Breast epithelium (tissue), 4 donors: ENCODE measurements around the gene SWAP70. TPM values are rescaled to one million over a fixed set of nuclear protein-coding genes. Genes with fewer than 3 reads are reported as not detected.

ENCODE experiments used
- DNase-seq, 2 donors: peaks; one replicate each; pipeline ENCODE4 v3.0.0-alpha.2; 2019; ENCODE audit warnings: low spot score in 2 of 2
- H3K27ac ChIP-seq, 2 donors: fragments of 200-600 bp; sonication (generic) in 1 of 2; one replicate each; pipeline ENCODE4 v1.5.1; 2016 to 2019; ENCODE audit warnings: mild to moderate bottlenecking in 1 of 2
- H3K27me3 ChIP-seq, 2 donors: fragments of 200-600 bp; sonication (generic) in 1 of 2; one replicate each; pipeline versions ENCODE4 v1.5.1 to v1.6.0; 2017 to 2019; ENCODE audit warnings: control low read depth in 1 of 2, mild to moderate bottlenecking in 1 of 2
- H3K36me3 ChIP-seq: fragments of 200-600 bp; one replicate; pipeline ENCODE4 v1.5.1; 2019
- H3K4me1 ChIP-seq, 2 donors: fragments of 200-600 bp; sonication (generic); one replicate each; pipeline ENCODE4 v1.5.1; 2016 to 2019; ENCODE audit warnings: control low read depth in 1 of 2
- H3K4me3 ChIP-seq, 3 donors: fragments of 200-600 bp; sonication (generic); 1 replicate in 2 of 3; 2 replicates in 1 of 3; pipeline ENCODE4 v1.5.1; 2016 to 2019; ENCODE audit warnings: mild to moderate bottlenecking in 3 of 3, moderate library complexity in 2 of 3
- H3K9me3 ChIP-seq, 2 donors: fragments of 200-600 bp; sonication (generic) in 1 of 2; one replicate each; pipeline ENCODE4 v1.5.1; 2016 to 2019; ENCODE audit warnings: control low read depth in 1 of 2
- POLR2A ChIP-seq: fragments of 450-650 bp; IDR thresholded peaks from one replicate; pipeline ENCODE4 v1.6.1; 2016; ENCODE audit warnings: antibody characterized with exemption, mild to moderate bottlenecking, moderate library complexity
- POLR2AphosphoS5 ChIP-seq, 3 donors: sonication (generic); formaldehyde crosslinking; IDR thresholded peaks; one replicate each; pipeline ENCODE4 v1.6.1; 2017; ENCODE audit warnings: antibody characterized with exemption in 3 of 3
- intact Hi-C: fragments of 100-400 bp; cut with DNase I; formaldehyde crosslinking; loops from one replicate; pipeline ENCODE4 v1.15.1; 2023; ENCODE audit warnings: low total_unique reads
- total RNA-seq, 3 donors: library from RNA; depleted of rRNA; stranded (reverse); fragments of >200 nt; gene quantifications; one replicate each; pipeline ENCODE4 v1.1.0, GENCODE V29; 2016
- TF ChIP-seq, protein P1 (sequence below), 3 donors: fragments of 450-650 bp; IDR thresholded peaks; one replicate each; pipeline ENCODE4 v1.5.1; 2016 to 2017; ENCODE audit warnings: antibody characterized with exemption in 3 of 3, mild to moderate bottlenecking in 3 of 3, moderate library complexity in 3 of 3

The SWAP70 gene
- total RNA-seq, 3 donors from 2014 or later: 36.8 to 64.5 (median 60.6) TPM

DNA sequence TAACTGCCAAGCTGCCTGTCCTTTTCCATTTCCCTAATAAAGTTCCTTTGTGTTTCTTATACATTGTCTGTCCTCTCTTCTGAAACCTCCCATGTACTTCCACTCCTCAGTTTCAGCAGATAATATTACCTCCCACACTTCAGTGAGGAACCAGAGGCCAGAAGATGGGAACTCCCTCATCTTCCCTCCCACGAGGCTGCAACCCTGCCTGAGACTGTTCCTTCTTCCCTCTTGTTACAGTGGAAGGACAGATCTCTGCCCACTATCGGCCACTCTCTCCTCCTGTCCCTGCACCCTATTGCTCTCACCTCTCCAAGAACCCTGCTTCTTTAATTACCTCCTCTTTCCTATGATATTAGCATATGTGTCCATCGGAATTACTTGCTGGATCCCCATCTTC, 38.1 kb upstream of the SWAP70 start:
- Histone ChIP-seq H3K27ac (peak overlapping the region; percentile 63 to 78), H3K9me3 (no peaks in the 10 kb centered on the region), H3K27me3 (no peaks in the 10 kb centered on the region), H3K36me3 (no peaks in the 10 kb centered on the region), H3K4me1 (no peaks in the 10 kb centered on the region), H3K4me3 (no peak overlapping the region)
- no peak for DNase-seq
- TF ChIP-seq POLR2A (no peak), POLR2AphosphoS5 (IDR thresholded peaks at IDR 0.05) (no peak)
- TF ChIP-seq, protein P1, sequence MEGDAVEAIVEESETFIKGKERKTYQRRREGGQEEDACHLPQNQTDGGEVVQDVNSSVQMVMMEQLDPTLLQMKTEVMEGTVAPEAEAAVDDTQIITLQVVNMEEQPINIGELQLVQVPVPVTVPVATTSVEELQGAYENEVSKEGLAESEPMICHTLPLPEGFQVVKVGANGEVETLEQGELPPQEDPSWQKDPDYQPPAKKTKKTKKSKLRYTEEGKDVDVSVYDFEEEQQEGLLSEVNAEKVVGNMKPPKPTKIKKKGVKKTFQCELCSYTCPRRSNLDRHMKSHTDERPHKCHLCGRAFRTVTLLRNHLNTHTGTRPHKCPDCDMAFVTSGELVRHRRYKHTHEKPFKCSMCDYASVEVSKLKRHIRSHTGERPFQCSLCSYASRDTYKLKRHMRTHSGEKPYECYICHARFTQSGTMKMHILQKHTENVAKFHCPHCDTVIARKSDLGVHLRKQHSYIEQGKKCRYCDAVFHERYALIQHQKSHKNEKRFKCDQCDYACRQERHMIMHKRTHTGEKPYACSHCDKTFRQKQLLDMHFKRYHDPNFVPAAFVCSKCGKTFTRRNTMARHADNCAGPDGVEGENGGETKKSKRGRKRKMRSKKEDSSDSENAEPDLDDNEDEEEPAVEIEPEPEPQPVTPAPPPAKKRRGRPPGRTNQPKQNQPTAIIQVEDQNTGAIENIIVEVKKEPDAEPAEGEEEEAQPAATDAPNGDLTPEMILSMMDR (IDR thresholded peaks at IDR 0.05): no peak
- intact Hi-C loops: no loop called here

GRCh38 chr11:9626496-9627394, 37.1 kb upstream of the SWAP70 start:
- Histone ChIP-seq H3K4me1 (no peaks in the 10 kb centered on the region), H3K9me3 (no peaks in the 10 kb centered on the region), H3K27me3 (no peaks in the 10 kb centered on the region), H3K36me3 (no peaks in the 10 kb centered on the region), H3K27ac (peak overlapping the region; percentile 63 to 78), H3K4me3 (no peak overlapping the region)
- no peak for DNase-seq
- TF ChIP-seq, protein P1 (IDR thresholded peaks at IDR 0.05): no peak
- TF ChIP-seq POLR2AphosphoS5 (IDR thresholded peaks at IDR 0.05) (peak in 1 of 3 donors; percentile 12), POLR2A (no peak)
- intact Hi-C loops: no loop called here

GRCh38 chr11:9629064-9629463, 34.8 kb upstream of the SWAP70 start:
- no peaks in the 10 kb centered on the region for H3K36me3 ChIP-seq

GRCh38 chr11:9633679-9634078, 30.2 kb upstream of the SWAP70 start:
- Histone ChIP-seq H3K27ac (no peak overlapping the region), H3K4me1 (no peaks in the 10 kb centered on the region), H3K27me3 (no peaks in the 10 kb centered on the region), H3K36me3 (no peaks in the 10 kb centered on the region), H3K4me3 (no peak overlapping the region), H3K9me3 (no peaks in the 10 kb centered on the region)
- no peak for DNase-seq
- TF ChIP-seq POLR2A (no peak), POLR2AphosphoS5 (IDR thresholded peaks at IDR 0.05) (no peak)
- TF ChIP-seq, protein P1 (IDR thresholded peaks at IDR 0.05): no peak
- intact Hi-C loops: no loop called here

More at GRCh38 chr11:9629064-9629463, 34.8 kb upstream of the SWAP70 start:
- Histone ChIP-seq H3K27me3 (no peaks in the 10 kb centered on the region), H3K4me3 (no peak overlapping the region), H3K9me3 (no peaks in the 10 kb centered on the region), H3K27ac (no peak overlapping the region), H3K4me1 (no peaks in the 10 kb centered on the region)
- TF ChIP-seq POLR2A (no peak), POLR2AphosphoS5 (IDR thresholded peaks at IDR 0.05) (no peak)
- TF ChIP-seq, protein P1 (IDR thresholded peaks at IDR 0.05): no peak
- no peak for DNase-seq
- intact Hi-C loops: no loop called here

- TF ChIP-seq, protein P1 (IDR thresholded peaks at IDR 0.05): no peak
- TF ChIP-seq POLR2AphosphoS5 (IDR thresholded peaks at IDR 0.05) (no peak), POLR2A (no peak)
- H3K27ac ChIP-seq: no peak overlapping the region
Observed at GRCh38 chr11:9636691-9637090, 27.2 kb upstream of the SWAP70 start.

More at GRCh38 chr11:9636691-9637090, 27.2 kb upstream of the SWAP70 start:
- Histone ChIP-seq H3K9me3 (no peaks in the 10 kb centered on the region), H3K36me3 (no peaks in the 10 kb centered on the region), H3K27me3 (no peaks in the 10 kb centered on the region), H3K4me3 (no peak overlapping the region), H3K4me1 (no peaks in the 10 kb centered on the region)
- intact Hi-C loops: no loop called here
- no peak for DNase-seq
